Glutamatergic neuron (in vitro differentiated cells): Measurements from ENCODE around the gene ZNF182. TPM values are rescaled to one million over a fixed set of nuclear protein-coding genes. Genes with fewer than 3 reads are reported as not detected.
"Not testable (repeated sequence)": the region's sequence is repeated elsewhere in the genome, so short reads cannot be mapped to it uniquely, and the experiment has no call there.

ENCODE experiments used
- DNase-seq: peaks from one replicate; pipeline ENCODE4 v3.0.0; 2022
- H3K27ac Mint-ChIP-seq: one replicate; pipeline ENCODE4 v1.8.0; 2020; ENCODE audit warnings: mild to moderate bottlenecking, mixed read lengths, inconsistent platforms; ENCODE audit not compliant: unreplicated experiment
- H3K27me3 Mint-ChIP-seq: one replicate; pipeline ENCODE4 v1.8.0; 2020; ENCODE audit warnings: mild to moderate bottlenecking, moderate library complexity, mixed read lengths, inconsistent platforms; ENCODE audit not compliant: unreplicated experiment
- H3K36me3 Mint-ChIP-seq: one replicate; pipeline ENCODE4 v1.8.0; 2020; ENCODE audit warnings: mild to moderate bottlenecking, mixed read lengths, inconsistent platforms; ENCODE audit not compliant: unreplicated experiment
- H3K4me1 Mint-ChIP-seq: one replicate; pipeline ENCODE4 v1.8.0; 2020; ENCODE audit warnings: mild to moderate bottlenecking, low read depth, mixed read lengths, inconsistent platforms; ENCODE audit not compliant: unreplicated experiment
- H3K4me3 Mint-ChIP-seq: one replicate; pipeline ENCODE4 v1.8.0; 2020; ENCODE audit warnings: mild to moderate bottlenecking, mixed read lengths, inconsistent platforms; ENCODE audit not compliant: unreplicated experiment
- H3K9me3 Mint-ChIP-seq: one replicate; pipeline ENCODE4 v1.8.0; 2020; ENCODE audit warnings: mild to moderate bottlenecking, moderate library complexity, mixed read lengths, inconsistent platforms; ENCODE audit not compliant: unreplicated experiment
- total RNA-seq: library from RNA; stranded (reverse); fragmentation: NEBNext Ultra II Directional; extraction: Animal tissue kit (Norgen Biotek cat#: 25700); gene quantifications from one replicate; pipeline ENCODE4 v1.2.1, GENCODE V29; 2021; ENCODE audit not compliant: unreplicated experiment
- TF ChIP-seq, protein P1 (sequence below): fragments of 200-600 bp; sonication (generic); IDR thresholded peaks from one replicate; pipeline ENCODE4 v1.5.0; 2021; ENCODE audit not compliant: partially characterized antibody, unreplicated experiment

ZNF182 gene
- total RNA-seq, 1 donor from 2014 or later, result 7.8 TPM

DNA sequence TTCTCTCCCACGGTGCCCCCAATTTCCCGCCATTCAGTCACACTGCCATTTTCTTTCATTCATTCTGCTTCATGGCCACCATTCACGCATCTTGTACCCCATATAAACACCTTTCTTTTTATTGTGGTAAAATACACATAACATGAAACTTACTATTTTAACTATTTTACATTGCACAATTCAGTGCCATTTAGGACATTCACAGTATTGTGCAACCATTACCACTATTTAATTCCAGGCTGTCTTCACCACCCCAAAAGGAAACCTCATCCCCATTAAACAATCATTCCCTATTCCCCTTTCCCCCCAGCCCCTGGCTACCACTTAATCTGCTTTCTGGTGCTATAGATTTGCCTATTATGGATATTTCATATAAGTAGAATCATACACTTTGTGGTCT, 18.9 kb upstream of the ZNF182 start:
- TF ChIP-seq, protein P1, sequence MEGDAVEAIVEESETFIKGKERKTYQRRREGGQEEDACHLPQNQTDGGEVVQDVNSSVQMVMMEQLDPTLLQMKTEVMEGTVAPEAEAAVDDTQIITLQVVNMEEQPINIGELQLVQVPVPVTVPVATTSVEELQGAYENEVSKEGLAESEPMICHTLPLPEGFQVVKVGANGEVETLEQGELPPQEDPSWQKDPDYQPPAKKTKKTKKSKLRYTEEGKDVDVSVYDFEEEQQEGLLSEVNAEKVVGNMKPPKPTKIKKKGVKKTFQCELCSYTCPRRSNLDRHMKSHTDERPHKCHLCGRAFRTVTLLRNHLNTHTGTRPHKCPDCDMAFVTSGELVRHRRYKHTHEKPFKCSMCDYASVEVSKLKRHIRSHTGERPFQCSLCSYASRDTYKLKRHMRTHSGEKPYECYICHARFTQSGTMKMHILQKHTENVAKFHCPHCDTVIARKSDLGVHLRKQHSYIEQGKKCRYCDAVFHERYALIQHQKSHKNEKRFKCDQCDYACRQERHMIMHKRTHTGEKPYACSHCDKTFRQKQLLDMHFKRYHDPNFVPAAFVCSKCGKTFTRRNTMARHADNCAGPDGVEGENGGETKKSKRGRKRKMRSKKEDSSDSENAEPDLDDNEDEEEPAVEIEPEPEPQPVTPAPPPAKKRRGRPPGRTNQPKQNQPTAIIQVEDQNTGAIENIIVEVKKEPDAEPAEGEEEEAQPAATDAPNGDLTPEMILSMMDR, result no peak
- Mint-ChIP-seq H3K36me3 (no peaks in the 10 kb centered on the region), H3K9me3 (peaks cover 2% of the 10 kb centered on the region), H3K4me3 (no peak overlapping the region), H3K27me3 (peaks cover 1% of the 10 kb centered on the region), H3K4me1 (peaks cover 5% of the 10 kb centered on the region), H3K27ac (no peak overlapping the region)
- no peak for DNase-seq

DNA sequence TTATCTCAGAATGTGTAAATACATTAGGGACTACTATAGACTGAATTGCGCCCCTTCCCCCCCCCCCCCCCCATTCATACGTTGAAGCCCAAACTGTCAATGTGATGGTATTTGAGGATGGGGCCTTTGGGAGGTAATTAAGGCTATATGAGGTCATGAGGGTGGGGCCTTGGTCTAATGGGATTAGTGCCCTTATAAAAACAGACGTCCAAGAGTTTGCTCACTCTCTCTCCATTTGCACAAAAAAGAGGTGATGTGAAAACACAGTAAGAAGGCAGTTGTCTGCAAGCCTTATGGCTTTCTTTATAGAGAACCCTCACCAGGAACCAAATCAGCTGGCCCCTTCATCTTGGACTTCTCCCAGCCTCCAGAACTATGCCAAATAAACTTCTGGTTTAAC, 18.3 kb upstream of the ZNF182 start:
- DNase-seq, result no peak
- TF ChIP-seq, protein P1, result no peak
- H3K4me1 Mint-ChIP-seq, result peaks cover 5% of the 10 kb centered on the region
- no peaks in the 10 kb centered on the region for H3K36me3 Mint-ChIP-seq
- no peak overlapping the region for H3K27ac Mint-ChIP-seq
- H3K4me3 Mint-ChIP-seq, result no peak overlapping the region
- peaks cover 2% of the 10 kb centered on the region for H3K9me3 Mint-ChIP-seq
- peaks cover 1% of the 10 kb centered on the region for H3K27me3 Mint-ChIP-seq

DNA sequence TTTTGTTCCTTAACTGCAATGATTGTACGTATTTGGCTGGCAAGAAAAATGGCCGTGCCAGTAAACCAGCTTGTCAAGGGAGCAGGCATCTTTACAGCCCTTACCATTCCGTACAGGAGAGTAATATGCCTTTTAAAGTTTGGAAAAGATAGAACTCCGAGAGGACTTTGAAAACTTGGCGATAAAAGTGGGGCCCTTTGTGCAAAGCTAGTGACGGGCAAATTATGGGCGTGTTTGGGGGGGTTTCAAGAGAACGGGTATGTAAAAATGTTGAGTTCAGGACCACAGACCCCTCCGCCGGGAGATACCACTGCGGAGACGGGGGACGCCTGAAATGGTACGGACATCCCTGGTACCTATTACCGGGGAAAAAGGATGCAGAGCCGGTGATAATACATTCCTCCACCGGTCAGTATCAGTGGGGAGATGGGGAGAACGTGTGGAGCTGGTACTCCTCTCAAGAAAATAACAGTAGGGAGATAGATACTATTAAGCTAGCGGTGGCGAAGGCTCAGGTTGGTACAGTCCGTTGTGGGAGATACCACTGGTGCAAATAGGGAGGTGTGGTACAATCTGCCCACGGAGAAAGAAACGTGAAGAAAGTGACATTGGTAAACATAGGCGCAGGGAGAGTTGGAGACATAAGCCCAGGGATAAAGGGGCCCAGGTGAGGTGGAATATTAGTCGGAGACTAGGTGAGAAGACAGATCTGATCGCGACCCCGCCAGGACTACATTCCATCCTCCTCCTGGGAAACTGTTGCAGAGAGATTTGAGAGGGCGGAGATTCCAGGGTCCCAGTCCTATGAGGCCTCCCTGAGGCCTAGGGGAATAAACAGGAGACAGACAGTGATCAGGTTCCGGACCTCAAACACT, 17.5 kb upstream of the ZNF182 start:
- Mint-ChIP-seq H3K9me3 (peaks cover 2% of the 10 kb centered on the region), H3K4me3 (peak overlapping the region; percentile 94), H3K27ac (peak overlapping the region; percentile 100), H3K36me3 (no peaks in the 10 kb centered on the region), H3K4me1 (peaks cover 3% of the 10 kb centered on the region), H3K27me3 (peaks cover 1% of the 10 kb centered on the region)
- DNase-seq, result peak; percentile 81
- TF ChIP-seq, protein P1, result no peak

DNA sequence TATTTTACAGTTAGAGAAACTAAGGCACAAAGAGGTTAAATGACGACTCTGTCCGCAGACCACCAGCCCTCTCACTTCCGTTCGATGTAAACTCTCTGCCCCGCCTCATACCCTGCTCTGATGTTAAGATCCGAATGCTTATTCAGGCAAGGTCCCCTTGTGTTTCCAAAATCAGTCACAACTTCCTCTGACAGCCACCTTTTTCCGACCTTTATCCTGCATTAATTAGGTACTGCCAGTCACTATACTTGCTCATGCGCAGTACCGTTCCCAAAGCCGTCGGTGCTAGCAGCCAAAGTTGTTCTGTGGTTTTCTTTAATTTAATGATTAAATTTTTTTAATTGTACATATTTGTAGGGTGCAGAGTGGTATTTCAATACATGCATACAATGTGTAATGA, 16.7 kb upstream of the ZNF182 start:
- H3K9me3 Mint-ChIP-seq, H3K27me3 Mint-ChIP-seq, H3K27ac Mint-ChIP-seq, H3K36me3 Mint-ChIP-seq, DNase-seq, H3K4me1 Mint-ChIP-seq: not testable (repeated sequence)
- H3K4me3 Mint-ChIP-seq, result peak overlapping the region; percentile 94

DNA sequence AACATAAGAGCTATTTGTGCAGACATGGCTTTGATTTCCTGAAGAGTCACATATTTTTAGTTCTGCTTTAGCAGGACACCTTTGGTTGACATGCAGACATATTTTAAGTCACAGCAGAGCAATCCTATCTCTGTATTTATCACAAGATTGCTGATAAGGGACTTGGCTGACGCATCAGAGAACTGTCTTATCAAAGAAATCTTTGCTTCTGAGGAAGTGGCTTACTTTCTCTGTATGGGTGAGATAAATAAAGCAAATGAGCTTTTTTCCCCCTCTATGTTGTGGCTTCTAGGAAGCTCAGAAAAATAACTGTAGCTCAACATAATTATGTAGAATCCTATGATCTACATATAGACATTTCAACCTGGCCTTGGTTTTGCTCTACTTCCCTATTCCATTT, 16.1 kb upstream of the ZNF182 start:
- not testable (repeated sequence) for H3K27me3 Mint-ChIP-seq, DNase-seq, H3K27ac Mint-ChIP-seq, H3K36me3 Mint-ChIP-seq, H3K4me3 Mint-ChIP-seq, H3K4me1 Mint-ChIP-seq, H3K9me3 Mint-ChIP-seq

DNA sequence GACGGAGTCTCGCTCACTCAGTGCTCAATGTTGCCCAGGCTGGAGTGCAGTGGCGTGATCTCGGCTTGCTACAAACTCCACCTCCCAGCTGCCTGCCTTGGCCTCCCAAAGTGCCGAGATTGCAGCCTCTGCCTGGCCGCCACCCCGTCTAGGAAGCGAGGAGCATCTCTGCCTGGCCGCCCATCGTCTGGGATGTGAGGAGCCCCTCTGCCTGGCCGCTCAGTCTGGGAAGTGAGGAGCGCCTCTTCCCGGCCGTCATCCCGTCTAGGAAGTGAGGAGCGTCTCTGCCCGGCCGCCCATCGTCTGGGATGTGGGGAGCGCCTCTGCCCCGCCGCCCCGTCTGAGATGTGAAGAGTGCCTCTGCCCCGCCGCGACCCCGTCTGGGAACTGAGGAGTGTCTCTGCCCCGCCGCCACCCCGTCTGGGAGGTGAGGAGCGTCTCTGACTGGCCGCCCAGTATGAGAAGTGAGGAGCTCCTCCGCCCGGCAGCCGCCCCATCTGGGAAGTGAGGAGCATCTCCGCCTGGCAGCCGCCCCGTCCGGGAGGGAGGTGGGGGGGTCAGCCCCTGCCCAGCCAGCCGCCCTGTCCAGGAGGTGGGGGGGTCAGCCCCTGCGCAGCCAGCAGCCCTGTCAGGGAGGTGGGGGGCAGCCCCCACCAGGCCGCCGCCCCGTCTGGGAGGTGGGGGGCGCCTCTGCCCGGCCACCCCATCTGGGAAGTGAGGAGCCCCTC, 13.0 kb upstream of the ZNF182 start:
- H3K27me3 Mint-ChIP-seq, DNase-seq, H3K36me3 Mint-ChIP-seq, H3K4me3 Mint-ChIP-seq, H3K9me3 Mint-ChIP-seq, H3K4me1 Mint-ChIP-seq, H3K27ac Mint-ChIP-seq: not testable (repeated sequence)

DNA sequence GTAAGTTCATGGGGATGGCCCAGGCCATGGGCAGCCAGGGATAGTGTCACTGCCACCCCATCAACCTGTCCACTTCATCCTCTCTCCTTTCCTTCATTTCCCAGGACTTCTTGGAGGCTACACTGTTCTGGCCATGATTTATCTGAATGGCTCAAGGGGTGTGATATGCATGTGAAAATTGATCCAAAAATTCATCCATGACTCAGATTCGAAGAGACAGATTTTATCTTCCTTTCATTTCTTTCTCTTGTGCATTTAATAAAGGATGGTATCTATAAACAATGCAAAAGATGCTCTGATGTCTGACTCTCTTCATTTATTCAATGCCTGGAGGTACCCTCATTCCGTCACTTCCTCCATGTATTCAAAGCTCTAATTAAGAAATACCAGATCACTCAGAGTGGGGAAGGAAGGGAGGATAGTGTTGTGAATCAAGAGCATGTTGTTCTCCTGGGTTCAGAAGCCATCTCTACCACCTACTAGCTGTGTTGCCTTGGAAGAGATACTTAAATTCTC, 5.7 kb upstream of the ZNF182 start:
- H3K36me3 Mint-ChIP-seq, H3K4me3 Mint-ChIP-seq, H3K4me1 Mint-ChIP-seq, H3K27ac Mint-ChIP-seq, DNase-seq, H3K9me3 Mint-ChIP-seq, H3K27me3 Mint-ChIP-seq: not testable (repeated sequence)

DNA sequence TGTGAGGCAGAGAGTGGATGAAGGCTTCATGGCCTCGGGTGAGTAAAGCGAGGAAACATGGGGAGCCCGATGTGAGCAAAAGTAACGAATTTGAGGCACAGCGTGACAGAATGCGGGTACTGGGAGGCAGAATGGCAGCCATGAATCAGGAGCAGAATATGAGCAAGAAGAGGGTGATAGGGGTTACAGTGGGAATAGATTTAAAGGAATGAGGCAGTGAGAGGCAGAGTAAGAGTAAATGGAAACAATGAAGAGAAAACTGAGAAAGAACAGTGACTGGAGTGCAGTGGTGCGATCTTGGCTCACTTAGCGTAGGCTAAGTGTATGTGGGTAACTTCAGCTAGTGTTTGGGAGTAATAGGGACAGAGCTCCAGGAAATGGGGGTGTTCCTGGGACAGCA, 2.9 kb upstream of the ZNF182 start, which contains the start of gene SPACA5:
TSS of gene SPACA5 (plus strand) at position 301 of the 400 bp plus-strand sequence. CDS start 815 bp downstream, outside the sequence.
- not testable (repeated sequence) for H3K27me3 Mint-ChIP-seq, H3K4me1 Mint-ChIP-seq, H3K9me3 Mint-ChIP-seq, H3K36me3 Mint-ChIP-seq, H3K27ac Mint-ChIP-seq, H3K4me3 Mint-ChIP-seq, DNase-seq
